HFF-Myc (cell line): ENCODE results near the gene TRIO.

Experiments used
- DNase-seq: peaks from one replicate; pipeline ENCODE4 v3.0.0-alpha.2; 2011; ENCODE audit warnings: low read depth; ENCODE audit errors: extremely low read depth
- H3K4me3 ChIP-seq: replicated peaks from 2 replicates; pipeline ENCODE4 v1.5.1; 2011; ENCODE audit warnings: low read depth, mild to moderate bottlenecking, control low read depth, low read length
- TF ChIP-seq, protein P1 (sequence below): IDR thresholded peaks from 2 replicates; pipeline ENCODE4 v1.5.1; 2012; ENCODE audit warnings: mild to moderate bottlenecking, low read depth, low read length, control low read depth; ENCODE audit errors: missing control alignments

The TRIO gene

DNA sequence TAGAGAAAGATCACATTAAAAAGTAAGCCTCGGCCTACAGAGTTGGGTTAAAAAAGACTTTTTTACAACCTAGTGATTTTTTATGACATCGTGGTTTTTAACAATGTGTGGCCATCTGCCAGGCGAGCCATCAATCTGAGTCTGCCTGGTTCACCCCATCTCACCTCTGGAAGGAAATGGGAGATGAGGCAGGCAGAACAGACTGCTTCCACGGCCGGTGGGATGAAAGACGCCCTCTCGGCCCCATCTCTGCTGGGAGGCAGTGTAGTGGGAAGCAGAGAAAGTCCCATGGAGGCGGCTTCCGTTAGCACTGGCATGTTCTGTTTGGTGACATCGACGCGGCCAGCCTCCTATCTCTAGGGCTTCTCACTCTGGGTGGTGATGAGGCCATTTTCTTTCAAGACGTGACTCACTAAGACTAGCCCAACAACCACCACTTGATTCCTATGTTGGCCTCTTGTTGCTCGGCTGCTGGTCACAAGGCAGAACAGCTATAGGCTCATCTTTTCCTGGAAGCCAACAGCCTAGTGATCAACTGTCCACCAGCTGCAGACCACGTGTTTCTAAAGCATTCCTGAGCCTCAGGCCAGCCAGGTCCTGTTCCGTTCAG lies 306.0 kb downstream of the TRIO start:
- peak; percentile 99 for DNase-seq
- TF ChIP-seq, protein P1, sequence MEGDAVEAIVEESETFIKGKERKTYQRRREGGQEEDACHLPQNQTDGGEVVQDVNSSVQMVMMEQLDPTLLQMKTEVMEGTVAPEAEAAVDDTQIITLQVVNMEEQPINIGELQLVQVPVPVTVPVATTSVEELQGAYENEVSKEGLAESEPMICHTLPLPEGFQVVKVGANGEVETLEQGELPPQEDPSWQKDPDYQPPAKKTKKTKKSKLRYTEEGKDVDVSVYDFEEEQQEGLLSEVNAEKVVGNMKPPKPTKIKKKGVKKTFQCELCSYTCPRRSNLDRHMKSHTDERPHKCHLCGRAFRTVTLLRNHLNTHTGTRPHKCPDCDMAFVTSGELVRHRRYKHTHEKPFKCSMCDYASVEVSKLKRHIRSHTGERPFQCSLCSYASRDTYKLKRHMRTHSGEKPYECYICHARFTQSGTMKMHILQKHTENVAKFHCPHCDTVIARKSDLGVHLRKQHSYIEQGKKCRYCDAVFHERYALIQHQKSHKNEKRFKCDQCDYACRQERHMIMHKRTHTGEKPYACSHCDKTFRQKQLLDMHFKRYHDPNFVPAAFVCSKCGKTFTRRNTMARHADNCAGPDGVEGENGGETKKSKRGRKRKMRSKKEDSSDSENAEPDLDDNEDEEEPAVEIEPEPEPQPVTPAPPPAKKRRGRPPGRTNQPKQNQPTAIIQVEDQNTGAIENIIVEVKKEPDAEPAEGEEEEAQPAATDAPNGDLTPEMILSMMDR: no peak
- H3K4me3 ChIP-seq: peak overlapping the region; percentile 1; the same call in 1 of the 2 replicates

DNA sequence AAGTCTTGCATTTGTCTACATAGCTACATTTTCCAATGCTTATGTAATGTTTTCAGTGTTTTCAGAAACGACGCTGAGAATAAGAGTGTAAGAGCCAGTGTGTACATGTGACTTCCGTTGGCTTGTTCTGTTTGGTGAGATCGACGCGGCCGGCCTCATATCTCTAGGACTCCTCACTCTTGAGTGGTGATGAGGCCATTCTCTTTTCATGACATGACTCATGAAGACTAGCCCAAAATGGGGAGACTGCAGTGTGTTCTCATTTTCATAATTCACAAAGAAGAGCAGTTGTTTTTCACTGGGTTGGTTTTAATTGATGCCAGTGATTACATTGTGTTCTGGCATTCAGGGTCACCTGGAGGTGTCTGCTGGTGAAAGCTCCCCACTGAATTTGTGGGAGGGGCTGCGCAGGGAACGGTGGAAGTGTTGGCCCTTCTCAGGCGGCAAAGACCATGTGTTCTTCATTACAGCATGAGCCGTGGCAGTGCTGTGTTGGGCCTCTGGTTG lies 306.9 kb downstream of the TRIO start:
- TF ChIP-seq, protein P1: no peak
- peak; percentile 81 for DNase-seq
- no peak overlapping the region for H3K4me3 ChIP-seq

DNA sequence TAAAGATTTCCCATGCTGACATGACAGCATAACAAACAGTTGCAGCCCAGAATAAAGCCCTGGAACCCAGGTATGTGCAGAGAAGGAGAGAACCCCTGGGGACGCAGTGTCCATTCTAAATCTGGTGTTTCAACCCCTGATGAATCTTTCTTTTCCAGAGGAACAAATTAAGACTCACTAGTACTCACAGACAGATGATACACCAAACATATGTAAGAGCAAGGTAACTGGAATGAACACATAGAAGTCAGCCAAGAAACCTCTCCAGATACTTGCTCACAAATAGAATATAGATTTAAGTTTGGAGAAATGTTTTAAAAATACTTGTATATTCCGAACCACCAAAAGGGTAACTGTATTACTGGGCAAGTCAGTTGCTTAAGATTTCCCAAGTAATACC lies 307.6 kb downstream of the TRIO start:
- TF ChIP-seq, protein P1: no peak
- DNase-seq: no peak
- H3K4me3 ChIP-seq: no peak overlapping the region

DNA sequence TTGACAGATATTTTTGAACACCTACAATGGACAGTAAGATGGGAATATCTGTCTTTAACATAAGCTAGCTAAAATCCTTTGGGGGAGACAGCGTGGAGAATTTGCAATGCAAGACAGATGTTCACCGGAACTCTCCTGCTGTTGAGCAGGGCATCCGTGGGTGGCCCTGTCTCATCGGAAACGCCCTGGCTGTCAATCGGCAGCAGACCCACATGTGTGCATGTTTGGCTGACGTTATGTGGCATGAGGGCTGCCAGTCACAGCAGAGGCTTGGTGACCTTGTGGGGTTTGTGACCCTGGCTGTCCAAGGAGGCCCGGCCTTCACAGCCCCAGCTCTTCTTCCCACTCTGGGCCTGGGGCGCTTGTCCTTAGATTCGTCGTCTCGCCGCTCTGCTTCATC lies 308.7 kb downstream of the TRIO start:
- H3K4me3 ChIP-seq: no peak overlapping the region; the same call in 1 of the 2 replicates
- TF ChIP-seq, protein P1: no peak
- no peak for DNase-seq

DNA sequence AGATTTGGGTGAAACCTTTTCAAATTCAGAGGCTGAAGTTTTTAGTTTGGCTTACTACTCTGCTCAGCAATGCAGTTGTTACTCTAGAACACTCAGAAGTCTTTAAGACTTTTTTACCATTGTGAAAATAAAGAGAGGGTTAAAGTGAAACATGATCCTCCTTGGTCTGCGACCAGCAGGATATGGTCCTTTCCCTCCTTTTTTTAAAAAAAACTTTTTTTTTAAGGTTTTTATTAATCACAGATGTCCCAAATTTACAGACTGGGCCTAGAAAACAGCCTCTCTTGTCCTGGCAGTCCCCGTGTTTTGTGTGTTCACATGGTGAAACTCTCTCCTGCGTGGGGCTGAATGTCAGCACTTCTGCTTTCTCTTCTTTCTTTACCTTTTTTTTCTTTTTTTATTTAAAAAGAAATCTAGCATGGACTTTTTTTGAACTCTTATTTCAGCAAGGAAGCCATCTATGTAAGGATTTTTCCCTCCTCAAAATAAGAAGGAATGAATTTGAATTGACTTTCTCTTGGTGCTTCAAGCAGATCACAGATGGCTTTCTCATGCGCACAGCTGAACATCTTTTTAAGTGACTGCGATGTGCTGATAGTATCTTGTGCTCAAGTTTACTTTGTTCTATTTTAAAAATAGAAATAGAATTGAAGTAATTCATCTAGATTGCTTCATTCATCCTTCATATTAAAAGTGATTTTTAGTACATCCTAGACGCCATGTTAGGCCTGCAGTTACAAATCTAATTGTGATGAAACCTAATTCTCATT lies 309.7 kb downstream of the TRIO start:
- TF ChIP-seq, protein P1: no peak
- no peak overlapping the region; the same call in 1 of the 2 replicates for H3K4me3 ChIP-seq
- no peak for DNase-seq

DNA sequence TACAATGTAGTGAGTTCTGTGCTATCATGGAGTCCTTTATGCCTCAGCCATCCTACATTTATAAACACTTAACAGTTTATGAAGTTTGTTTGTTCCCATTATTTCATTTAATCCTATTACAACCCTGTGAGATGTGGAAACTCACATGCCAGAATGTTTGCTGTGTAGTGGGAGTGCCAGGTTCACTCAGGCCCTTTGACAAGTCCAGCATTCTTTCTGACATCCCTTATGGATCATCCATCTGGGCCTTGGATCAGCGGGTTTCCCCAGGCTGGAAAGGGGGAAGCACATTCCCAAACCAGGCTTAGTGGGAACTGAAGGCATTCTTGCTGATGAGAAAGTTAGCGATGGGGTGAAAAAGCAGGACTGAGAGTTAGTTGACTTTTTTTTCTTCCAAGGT lies 310.3 kb downstream of the TRIO start:
- H3K4me3 ChIP-seq: no peak overlapping the region
- no peak for DNase-seq
- TF ChIP-seq, protein P1: no peak
